ENCODE data around the gene SLC44A2. TPM values are rescaled to one million over a fixed set of nuclear protein-coding genes. Genes with fewer than 3 reads are reported as not detected.

Gene SLC44A2
- total RNA-seq, 1 experiment from 2014 or later, result 3.3 TPM

- Histone ChIP-seq H3K27me3 (peaks cover 20% of the 10 kb centered on the region), H3K4me3 (no peak overlapping the region)
- DNase-seq, result no peak
These were observed 21.4 kb upstream of the SLC44A2 start for GRCh38 chr19:10603873-10604459.

GRCh38 chr19:10604460-10604980 lies 20.8 kb upstream of the SLC44A2 start:
- no peak overlapping the region for H3K4me3 ChIP-seq
- H3K36me3 ChIP-seq, result no peaks in the 10 kb centered on the region
- peaks cover 16% of the 10 kb centered on the region for H3K27me3 ChIP-seq
- DNase-seq, result no peak
- no peaks in the 10 kb centered on the region for H3K9me3 ChIP-seq

More at GRCh38 chr19:10603873-10604459, 21.4 kb upstream of the SLC44A2 start:
- Histone ChIP-seq H3K36me3 (no peaks in the 10 kb centered on the region), H3K9me3 (no peaks in the 10 kb centered on the region)

GRCh38 chr19:10611907-10612306 lies 13.4 kb upstream of the SLC44A2 start:
- no peak for DNase-seq
- Histone ChIP-seq H3K4me3 (no peak overlapping the region), H3K27me3 (no peaks in the 10 kb centered on the region), H3K9me3 (no peaks in the 10 kb centered on the region), H3K36me3 (no peaks in the 10 kb centered on the region)

- Histone ChIP-seq H3K27me3 (no peaks in the 10 kb centered on the region), H3K4me3 (no peak overlapping the region), H3K36me3 (no peaks in the 10 kb centered on the region), H3K9me3 (no peaks in the 10 kb centered on the region)
- no peak for DNase-seq
These were observed 12.7 kb upstream of the SLC44A2 start for GRCh38 chr19:10612499-10613119.

GRCh38 chr19:10615429-10616023 lies 9.8 kb upstream of the SLC44A2 start:
- H3K4me3 ChIP-seq, result no peak overlapping the region
- DNase-seq, result no peak
- H3K27me3 ChIP-seq, result no peaks in the 10 kb centered on the region
- no peaks in the 10 kb centered on the region for H3K36me3 ChIP-seq
- H3K9me3 ChIP-seq, result no peaks in the 10 kb centered on the region

- no peaks in the 10 kb centered on the region for H3K36me3 ChIP-seq
- H3K4me3 ChIP-seq, result no peak overlapping the region
- no peak for DNase-seq
These were observed 7.8 kb upstream of the SLC44A2 start for GRCh38 chr19:10617409-10618121.

GRCh38 chr19:10618846-10619245 lies 6.5 kb upstream of the SLC44A2 start:
- no peak for DNase-seq
- Histone ChIP-seq H3K4me3 (no peak overlapping the region), H3K36me3 (no peaks in the 10 kb centered on the region), H3K27me3 (no peaks in the 10 kb centered on the region), H3K9me3 (no peaks in the 10 kb centered on the region)

More at GRCh38 chr19:10617409-10618121, 7.8 kb upstream of the SLC44A2 start:
- H3K27me3 ChIP-seq, result no peaks in the 10 kb centered on the region
- H3K9me3 ChIP-seq, result no peaks in the 10 kb centered on the region

- H3K9me3 ChIP-seq, result no peaks in the 10 kb centered on the region
- H3K27me3 ChIP-seq, result no peaks in the 10 kb centered on the region
- DNase-seq, result no peak
- H3K4me3 ChIP-seq, result no peak overlapping the region
- no peaks in the 10 kb centered on the region for H3K36me3 ChIP-seq
These were observed 4.6 kb upstream of the SLC44A2 start for GRCh38 chr19:10620786-10621185.

GRCh38 chr19:10621966-10622365 lies 3.4 kb upstream of the SLC44A2 start:
- H3K9me3 ChIP-seq, result no peaks in the 10 kb centered on the region
- H3K4me3 ChIP-seq, result no peak overlapping the region
- no peaks in the 10 kb centered on the region for H3K27me3 ChIP-seq
- no peaks in the 10 kb centered on the region for H3K36me3 ChIP-seq
- DNase-seq, result no peak

- Histone ChIP-seq H3K9me3 (no peaks in the 10 kb centered on the region), H3K4me3 (no peak overlapping the region)
- DNase-seq, result no peak
These were observed 768 bp upstream of the SLC44A2 start for GRCh38 chr19:10624585-10624984.

GRCh38 chr19:10625762-10626138 lies 397 bp downstream of the SLC44A2 start:
- no peaks in the 10 kb centered on the region for H3K27me3 ChIP-seq
- DNase-seq, result no peak
- H3K36me3 ChIP-seq, result no peaks in the 10 kb centered on the region
- no peaks in the 10 kb centered on the region for H3K9me3 ChIP-seq
- H3K4me3 ChIP-seq, result peak overlapping the region; percentile 42

More at GRCh38 chr19:10624585-10624984, 768 bp upstream of the SLC44A2 start:
- Histone ChIP-seq H3K27me3 (no peaks in the 10 kb centered on the region), H3K36me3 (no peaks in the 10 kb centered on the region)

- Histone ChIP-seq H3K27me3 (no peaks in the 10 kb centered on the region), H3K9me3 (no peaks in the 10 kb centered on the region), H3K36me3 (no peaks in the 10 kb centered on the region), H3K4me3 (no peak overlapping the region)
- no peak for DNase-seq
These were observed 6.5 kb downstream of the SLC44A2 start for GRCh38 chr19:10631874-10632273.

GRCh38 chr19:10634430-10634829 lies 9.1 kb downstream of the SLC44A2 start:
- H3K27me3 ChIP-seq, result no peaks in the 10 kb centered on the region
- no peaks in the 10 kb centered on the region for H3K9me3 ChIP-seq
- no peaks in the 10 kb centered on the region for H3K36me3 ChIP-seq
- H3K4me3 ChIP-seq, result no peak overlapping the region
- no peak for DNase-seq

GRCh38 chr19:10634963-10635362 lies 9.6 kb downstream of the SLC44A2 start:
- Histone ChIP-seq H3K36me3 (no peaks in the 10 kb centered on the region), H3K4me3 (no peak overlapping the region), H3K9me3 (no peaks in the 10 kb centered on the region), H3K27me3 (no peaks in the 10 kb centered on the region)
- no peak for DNase-seq

- Histone ChIP-seq H3K27me3 (no peaks in the 10 kb centered on the region), H3K36me3 (no peaks in the 10 kb centered on the region), H3K4me3 (no peak overlapping the region), H3K9me3 (no peaks in the 10 kb centered on the region)
- DNase-seq, result no peak
These were observed 11.1 kb downstream of the SLC44A2 start for GRCh38 chr19:10636304-10636972.

- Histone ChIP-seq H3K36me3 (no peaks in the 10 kb centered on the region), H3K9me3 (no peaks in the 10 kb centered on the region), H3K27me3 (no peaks in the 10 kb centered on the region), H3K4me3 (no peak overlapping the region)
- no peak for DNase-seq
These were observed 12.5 kb downstream of the SLC44A2 start for GRCh38 chr19:10637894-10638293.

GRCh38 chr19:10639836-10640235 lies 14.5 kb downstream of the SLC44A2 start:
- no peaks in the 10 kb centered on the region for H3K36me3 ChIP-seq
- H3K4me3 ChIP-seq, result no peak overlapping the region
- no peak for DNase-seq
- no peaks in the 10 kb centered on the region for H3K9me3 ChIP-seq
- no peaks in the 10 kb centered on the region for H3K27me3 ChIP-seq

Data from MG63 (cell line).